Fibroblast of lung (primary cell): ENCODE measurements around the gene IDUA. TPM values are rescaled to one million over a fixed set of nuclear protein-coding genes. Genes with fewer than 3 reads are reported as not detected.

ENCODE experiments used
- DNase-seq, 2 donors: peaks; one replicate each; pipeline versions ENCODE4 v3.0.0 to v3.0.0-alpha.2; 2010; ENCODE audit warnings: low read depth in 2 of 2
- H2AFZ ChIP-seq: 2 replicates; pipeline ENCODE4 v1.5.1; 2012; ENCODE audit warnings: low read length, control low read depth, inconsistent platforms
- H3K27ac ChIP-seq: 2 replicates; pipeline ENCODE4 v1.5.1; 2011; ENCODE audit warnings: low read length, control low read depth; ENCODE audit not compliant: insufficient read depth
- H3K27me3 ChIP-seq: 2 replicates; pipeline ENCODE4 v1.5.1; 2011; ENCODE audit warnings: mild to moderate bottlenecking, low read length; ENCODE audit not compliant: control insufficient read depth, insufficient read depth
- H3K36me3 ChIP-seq: 2 replicates; pipeline ENCODE4 v1.5.1; 2011; ENCODE audit warnings: low read length; ENCODE audit not compliant: control insufficient read depth, insufficient read depth
- H3K4me1 ChIP-seq: 2 replicates; pipeline ENCODE4 v1.5.1; 2011; ENCODE audit warnings: low read length; ENCODE audit not compliant: control insufficient read depth, insufficient read depth; ENCODE audit errors: extremely low read depth
- H3K4me2 ChIP-seq: 2 replicates; pipeline ENCODE4 v1.5.1; 2011; ENCODE audit warnings: low read length, control low read depth; ENCODE audit not compliant: insufficient read depth; ENCODE audit errors: extremely low read depth
- H3K4me3 ChIP-seq, 4 experiments: fragments of 200-600 bp in 1 of 4; sonication (generic) in 1 of 4; replicated peaks in 1 of 4; 2 replicates each; pipeline ENCODE4 v1.5.1; 2011 to 2016; ENCODE audit warnings: low read length in 4 of 4, low read depth in 3 of 4, mild to moderate bottlenecking in 3 of 4, control low read depth in 2 of 4, inconsistent platforms in 1 of 4, mixed read lengths in 1 of 4; ENCODE audit not compliant: insufficient read depth in 1 of 4; ENCODE audit errors: control extremely low read depth in 1 of 4
- H3K79me2 ChIP-seq: 2 replicates; pipeline ENCODE4 v1.5.1; 2012; ENCODE audit warnings: mild to moderate bottlenecking, low read length, inconsistent platforms; ENCODE audit not compliant: control insufficient read depth, insufficient read depth
- H3K9ac ChIP-seq: 2 replicates; pipeline ENCODE4 v1.5.1; 2011; ENCODE audit warnings: mild to moderate bottlenecking, low read length, control low read depth; ENCODE audit not compliant: insufficient read depth
- H3K9me3 ChIP-seq: 2 replicates; pipeline ENCODE4 v1.5.1; 2012; ENCODE audit warnings: low read depth, low read length; ENCODE audit not compliant: control insufficient read depth, insufficient read depth
- H4K20me1 ChIP-seq: 2 replicates; pipeline ENCODE4 v1.5.1; 2011; ENCODE audit warnings: low read length; ENCODE audit not compliant: control insufficient read depth, insufficient read depth; ENCODE audit errors: extremely low read depth
- CTCF ChIP-seq, 2 donors: IDR thresholded peaks in 1 of 2; conservative IDR thresholded peaks in 1 of 2; 1 replicate in 1 of 2; 2 replicates in 1 of 2; pipeline ENCODE4 v1.5.1; 2011 to 2012; ENCODE audit warnings: low read length in 2 of 2, control low read depth in 1 of 2, inconsistent platforms in 1 of 2, low read depth in 1 of 2, mild to moderate bottlenecking in 1 of 2
- EZH2 ChIP-seq: IDR thresholded peaks from 2 replicates; pipeline ENCODE4 v1.5.1; 2012; ENCODE audit warnings: low read length, control low read depth, mild to moderate bottlenecking; ENCODE audit errors: missing control alignments
- polyA plus RNA-seq, 2 donors: library from polyadenylated mRNA; depleted of rRNA in 1 of 2; stranded (reverse) in 1 of 2; unstranded in 1 of 2; fragments of >200 nt; gene quantifications; 2 replicates each; pipeline ENCODE4 v1.2.1, GENCODE V29; 2011 to 2012; ENCODE audit warnings: missing spikeins in 1 of 2
- total RNA-seq: library from RNA; depleted of rRNA; stranded (reverse); fragments of >200 nt; gene quantifications from 2 replicates; pipeline ENCODE4 v1.2.1, GENCODE V29; 2014

The IDUA gene
- total and polyA plus RNA-seq, 2 donors (not counting 1 experiment from before 2014, with no cell fraction given) = 3.1 to 11.1 TPM

- H3K9ac ChIP-seq = peak overlapping the region; percentile 42
- peaks cover 3% of the 10 kb centered on the region for H3K4me1 ChIP-seq
- no peaks in the 10 kb centered on the region for H3K36me3 ChIP-seq
These were observed 22.1 kb downstream of the IDUA start for GRCh38 chr4:1008840-1009541.

GRCh38 chr4:1009542-1010394 lies 22.9 kb downstream of the IDUA start:
- DNase-seq = peak; percentile 23 to 51
- peaks cover 17% of the 10 kb centered on the region for H3K27me3 ChIP-seq
- peak overlapping the region; percentile 98 for H3K4me2 ChIP-seq
- peaks cover 3% of the 10 kb centered on the region for H3K4me1 ChIP-seq
- peak overlapping the region; percentile 42 for H3K9ac ChIP-seq
- H3K27ac ChIP-seq = no peak overlapping the region
- H2AFZ ChIP-seq = peak overlapping the region; percentile 77
- H3K4me3 ChIP-seq = peak overlapping the region; percentile 48 to 70 (median 62)
- no peaks in the 10 kb centered on the region for H4K20me1 ChIP-seq
- H3K79me2 ChIP-seq = no peaks in the 10 kb centered on the region
- no peaks in the 10 kb centered on the region for H3K9me3 ChIP-seq
- TF ChIP-seq CTCF (conservative IDR thresholded peaks at IDR 0.05 in 1 of 2, IDR thresholded peaks at IDR 0.05 in 1 of 2; ENCODE audit: low read depth in 1 of 2, low read length in 2 of 2) = peak in 1 of 2 donors; percentile 7
- no peak for TF ChIP-seq EZH2
- H3K36me3 ChIP-seq = no peaks in the 10 kb centered on the region

More at GRCh38 chr4:1008840-1009541, 22.1 kb downstream of the IDUA start:
- Histone ChIP-seq H3K27ac (no peak overlapping the region), H3K9me3 (no peaks in the 10 kb centered on the region), H3K27me3 (peaks cover 17% of the 10 kb centered on the region), H3K4me2 (peak overlapping the region; percentile 98), H4K20me1 (no peaks in the 10 kb centered on the region), H2AFZ (peak overlapping the region; percentile 77), H3K4me3 (peak overlapping the region; percentile 48 to 70 (median 62)), H3K79me2 (no peaks in the 10 kb centered on the region)
- TF ChIP-seq CTCF (conservative IDR thresholded peaks at IDR 0.05 in 1 of 2, IDR thresholded peaks at IDR 0.05 in 1 of 2; ENCODE audit: low read depth in 1 of 2, low read length in 2 of 2) = no peak
- no peak for TF ChIP-seq EZH2
- DNase-seq = no peak

GRCh38 chr4:1010395-1011021 lies 23.7 kb downstream of the IDUA start:
- H3K27ac ChIP-seq = no peak overlapping the region
- peak overlapping the region in 2 of 4 experiments; percentile 28 to 52 for H3K4me3 ChIP-seq
- TF ChIP-seq EZH2 (no peak), CTCF (conservative IDR thresholded peaks at IDR 0.05 in 1 of 2, IDR thresholded peaks at IDR 0.05 in 1 of 2; ENCODE audit: low read depth in 1 of 2, low read length in 2 of 2) (no peak)
- no peaks in the 10 kb centered on the region for H3K79me2 ChIP-seq
- H3K27me3 ChIP-seq = peaks cover 17% of the 10 kb centered on the region
- no peaks in the 10 kb centered on the region for H3K9me3 ChIP-seq
- peak overlapping the region; percentile 78 for H3K4me2 ChIP-seq
- DNase-seq = peak; percentile 72 to 83
- H3K9ac ChIP-seq = no peak overlapping the region
- peak overlapping the region; percentile 10 for H2AFZ ChIP-seq
- H3K36me3 ChIP-seq = no peaks in the 10 kb centered on the region
- H4K20me1 ChIP-seq = no peaks in the 10 kb centered on the region
- H3K4me1 ChIP-seq = peaks cover 3% of the 10 kb centered on the region
